Measurements from ENCODE around the gene TMEM109. TPM values are rescaled to one million over a fixed set of nuclear protein-coding genes. Genes with fewer than 3 reads are reported as not detected.

The TMEM109 gene
- total and polyA plus RNA-seq, 2 of the 13 experiments (the other 11 are each of a cell fraction or from before 2014, with no cell fraction given) = 7.7 to 18.0 TPM

DNA sequence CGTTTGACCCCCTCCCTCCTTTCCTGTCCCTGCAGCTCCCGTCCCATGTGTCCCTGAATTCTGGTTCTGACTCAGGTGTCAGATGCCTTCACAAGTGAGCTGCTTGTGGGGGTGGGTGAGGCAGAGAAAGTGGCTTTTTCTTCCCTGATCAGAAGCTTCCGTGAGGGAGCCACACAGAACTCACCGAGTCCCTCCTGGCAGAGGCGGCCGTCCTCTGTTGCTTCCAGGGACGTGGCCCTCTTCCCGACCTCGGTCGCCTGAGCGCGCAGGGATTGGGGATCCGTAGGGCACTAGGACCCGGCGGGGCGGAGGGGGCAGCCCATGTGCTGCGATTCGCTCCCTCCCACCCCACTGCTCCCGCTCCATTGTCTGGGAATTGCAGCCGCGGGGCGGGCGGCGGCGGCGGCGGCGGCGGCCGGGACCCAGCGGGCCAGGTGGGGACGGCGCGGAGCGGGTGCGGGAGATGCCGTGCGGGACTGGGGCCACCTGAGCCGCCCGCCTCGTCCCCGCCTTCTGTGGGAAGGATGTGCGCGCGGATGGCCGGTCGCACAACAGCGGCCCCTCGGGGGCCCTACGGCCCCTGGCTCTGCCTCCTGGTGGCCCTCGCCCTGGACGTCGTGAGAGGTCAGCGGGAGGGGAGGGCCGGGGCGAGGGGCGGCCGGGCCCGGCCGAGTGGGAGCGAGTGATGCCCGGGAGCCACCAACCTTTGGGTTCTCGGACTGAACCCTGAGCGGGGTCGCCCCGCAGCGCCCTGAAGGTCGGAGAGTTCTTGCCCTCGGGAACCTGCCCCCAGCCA lies 10.3 kb downstream of the TMEM109 start, which contains the start of gene TMEM132A (continued):
- TF ChIP-seq KLF16 (CRISPR knock-in tag; IDR thresholded peaks at IDR 0.05) (no peak), ZBTB14 (CRISPR knock-in tag; IDR thresholded peaks at IDR 0.05) (no peak), HOXA5 (CRISPR knock-in tag; IDR thresholded peaks at IDR 0.05) (peak; percentile 70; the same call in 1 of the 2 replicates), MIXL1 (CRISPR knock-in tag; IDR thresholded peaks at IDR 0.05) (no peak), THAP7 (CRISPR knock-in tag; IDR thresholded peaks at IDR 0.05) (no peak), NFIC (IDR thresholded peaks at IDR 0.05; ENCODE audit: low read length) (no peak), BHLHE40 (IDR thresholded peaks at IDR 0.05; ENCODE audit: low read length) (no peak), SOX6 (IDR thresholded peaks at IDR 0.05) (no peak), SOX6 (CRISPR knock-in tag; IDR thresholded peaks at IDR 0.05) (no peak; the same call in 1 of the 2 replicates), SKI (IDR thresholded peaks at IDR 0.05; ENCODE audit: partially characterized antibody) (peak; percentile 58), SP5 (CRISPR knock-in tag; IDR thresholded peaks at IDR 0.05; ENCODE audit: borderline replicate concordance, low read depth) (0 out of 2 replicates have a peak, but pooled peaks have one; percentile 20), SAFB2 (CRISPR knock-in tag; IDR thresholded peaks at IDR 0.05; ENCODE audit: borderline replicate concordance, low read depth) (0 out of 2 replicates have a peak, but pooled peaks have one; percentile 3), RXRB (CRISPR knock-in tag; IDR thresholded peaks at IDR 0.05; ENCODE audit: borderline replicate concordance) (no peak; the same call in 1 of the 2 replicates), ZSCAN5A (CRISPR knock-in tag; IDR thresholded peaks at IDR 0.05; ENCODE audit: borderline replicate concordance) (no peak), ZNF207 (IDR thresholded peaks at IDR 0.05; ENCODE audit: borderline replicate concordance) (no peak), STAG1 (CRISPR knock-in tag; IDR thresholded peaks at IDR 0.05) (peak; percentile 7; the same call in 1 of the 2 replicates), ZNF251 (CRISPR knock-in tag; IDR thresholded peaks at IDR 0.05) (no peak), NONO (IDR thresholded peaks at IDR 0.05) (no peak), NONO (CRISPR knock-in tag; conservative IDR thresholded peaks at IDR 0.05) (peak; percentile 29; the same call in 1 of the 2 replicates), TP53 (CRISPR knock-in tag; conservative IDR thresholded peaks at IDR 0.05) (no peak), ZNF629 (CRISPR knock-in tag; conservative IDR thresholded peaks at IDR 0.05) (no peak)
- TF ChIP-seq, protein P1, sequence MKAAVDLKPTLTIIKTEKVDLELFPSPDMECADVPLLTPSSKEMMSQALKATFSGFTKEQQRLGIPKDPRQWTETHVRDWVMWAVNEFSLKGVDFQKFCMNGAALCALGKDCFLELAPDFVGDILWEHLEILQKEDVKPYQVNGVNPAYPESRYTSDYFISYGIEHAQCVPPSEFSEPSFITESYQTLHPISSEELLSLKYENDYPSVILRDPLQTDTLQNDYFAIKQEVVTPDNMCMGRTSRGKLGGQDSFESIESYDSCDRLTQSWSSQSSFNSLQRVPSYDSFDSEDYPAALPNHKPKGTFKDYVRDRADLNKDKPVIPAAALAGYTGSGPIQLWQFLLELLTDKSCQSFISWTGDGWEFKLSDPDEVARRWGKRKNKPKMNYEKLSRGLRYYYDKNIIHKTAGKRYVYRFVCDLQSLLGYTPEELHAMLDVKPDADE (CRISPR knock-in tag; IDR thresholded peaks at IDR 0.05) = 0 out of 2 replicates have a peak, but pooled peaks have one; percentile 15
- TF ChIP-seq, protein P2, sequence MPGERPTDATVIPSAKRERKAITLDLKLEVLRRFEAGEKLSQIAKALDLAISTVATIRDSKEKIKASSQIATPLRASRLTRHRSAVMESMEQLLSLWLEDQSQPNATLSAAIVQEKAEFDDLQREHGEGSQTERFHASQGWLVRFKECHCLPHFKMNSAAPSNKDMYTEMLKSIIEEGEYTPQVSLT (CRISPR knock-in tag; IDR thresholded peaks at IDR 0.05; ENCODE audit: borderline replicate concordance, low read depth) = no peak
